ENCODE measurements around the gene S100A1. TPM values are rescaled to one million over a fixed set of nuclear protein-coding genes. Genes with fewer than 3 reads are reported as not detected.
"Not testable (repeated sequence)": the region's sequence is repeated elsewhere in the genome, so short reads cannot be mapped to it uniquely, and the experiment has no call there.

Gene S100A1
- polyA plus RNA-seq, 1 of the 3 experiments (the other 2 are of a cell fraction): 0.18 TPM

- ChIA-PET CTCF (interaction anchor here (1.0 to 3.3 kb wide), 6 partner anchors 9 to 77 kb away, joined by 3 to 18 read pairs (median 4); no protein-coding TSS in a partner anchor), POLR2A (no interaction called here)
- Histone ChIP-seq H3K27me3 (ENCODE audit: insufficient read depth) (no peaks in the 10 kb centered on the region), H3K4me3 (ENCODE audit: low read depth in 2 of 2, low read length in 1 of 2) (no peak overlapping the region), H3K9ac (no peak overlapping the region), H4K20me1 (ENCODE audit: insufficient read depth) (no peaks in the 10 kb centered on the region), H3F3A (replicated peaks; ENCODE audit: insufficient read depth) (peaks cover 2% of the 10 kb centered on the region), H3K79me2 (ENCODE audit: insufficient read depth) (no peaks in the 10 kb centered on the region), H3K4me1 (ENCODE audit: control insufficient read depth in 1 of 2, insufficient read depth in 2 of 2, low read depth in 1 of 2, low read length in 1 of 2) (peaks cover 0 to 3% of the 10 kb centered on the region in 2 experiments; a peak in 2 of 4 replicates), H3K9me3 (no peaks in the 10 kb centered on the region), H3K27ac (ENCODE audit: low read depth in 2 of 2, low read length in 1 of 2) (no peak overlapping the region), H2AFZ (ENCODE audit: low read depth) (peak overlapping the region; percentile 42; the same call in 1 of the 2 replicates), H3K36me3 (replicated peaks in 1 of 2; ENCODE audit: control insufficient read depth in 1 of 2, insufficient read depth in 2 of 2, low read length in 1 of 2) (no peaks in the 10 kb centered on the region), H3K4me2 (no peak overlapping the region), H3K9me2 (no peaks in the 10 kb centered on the region)
- WGBS (ENCODE audit: low lambda C conversion rate): 59% methylated on average over 5 of the region's 5 CpGs
- DNase-seq: peak; percentile 60
- 0 out of 2 replicates have a peak, but pooled peaks have one; percentile 23 for TF ChIP-seq GATA2 (CRISPR knock-in tag; IDR thresholded peaks at IDR 0.05)
- no peak for TF ChIP-seq EP300 (IDR thresholded peaks at IDR 0.05; ENCODE audit: borderline replicate concordance in 1 of 2, low read depth in 1 of 2, low read length in 1 of 2)
- TF ChIP-seq TEAD4 (IDR thresholded peaks at IDR 0.05; ENCODE audit: borderline replicate concordance, insufficient read depth): no peak
Measured at GRCh38 chr1:153587314-153587713, 40.9 kb upstream of the S100A1 start.

- H3K9me3 ChIP-seq; H3K4me1 ChIP-seq (ENCODE audit: control insufficient read depth in 1 of 2, insufficient read depth in 2 of 2, low read depth in 1 of 2, low read length in 1 of 2); H3K4me3 ChIP-seq (ENCODE audit: low read depth in 2 of 2, low read length in 1 of 2); H3K4me2 ChIP-seq; H3K36me3 ChIP-seq (replicated peaks in 1 of 2; ENCODE audit: control insufficient read depth in 1 of 2, insufficient read depth in 2 of 2, low read length in 1 of 2); H3K27me3 ChIP-seq (ENCODE audit: insufficient read depth); DNase-seq; H4K20me1 ChIP-seq (ENCODE audit: insufficient read depth); H3F3A ChIP-seq (replicated peaks; ENCODE audit: insufficient read depth); H3K9me2 ChIP-seq; H3K9ac ChIP-seq; H2AFZ ChIP-seq (ENCODE audit: low read depth); H3K27ac ChIP-seq (ENCODE audit: low read depth in 2 of 2, low read length in 1 of 2); POLR2A ChIA-PET; H3K79me2 ChIP-seq (ENCODE audit: insufficient read depth): not testable (repeated sequence)
- CTCF ChIA-PET: interaction anchor here (1.0 to 3.3 kb wide), 4 partner anchors 8 to 33 kb away, joined by 3 to 18 read pairs (median 4); no protein-coding TSS in a partner anchor
- WGBS (ENCODE audit: low lambda C conversion rate): 91% methylated on average over 10 of the region's 10 CpGs
Measured at GRCh38 chr1:153588033-153588432, 40.2 kb upstream of the S100A1 start.

GRCh38 chr1:153588482-153588881, 39.8 kb upstream of the S100A1 start:
- no peaks in the 10 kb centered on the region for H3K9me3 ChIP-seq
- peaks cover 0 to 3% of the 10 kb centered on the region in 2 experiments; a peak in 2 of 4 replicates for H3K4me1 ChIP-seq (ENCODE audit: control insufficient read depth in 1 of 2, insufficient read depth in 2 of 2, low read depth in 1 of 2, low read length in 1 of 2)
- no peak overlapping the region for H2AFZ ChIP-seq (ENCODE audit: low read depth)
- no peak overlapping the region for H3K9ac ChIP-seq
- 86% methylated on average over 2 of the region's 2 CpGs for WGBS (ENCODE audit: low lambda C conversion rate)
- TF ChIP-seq MEF2A (IDR thresholded peaks at IDR 0.05; ENCODE audit: borderline replicate concordance, low read depth): no peak
- no peak for TF ChIP-seq RFX5 (IDR thresholded peaks at IDR 0.05; ENCODE audit: low read length)
- no peak for TF ChIP-seq TEAD4 (IDR thresholded peaks at IDR 0.05; ENCODE audit: borderline replicate concordance, insufficient read depth)
- TF ChIP-seq FOXJ3 (CRISPR knock-in tag; IDR thresholded peaks at IDR 0.05): no peak
- no peak for TF ChIP-seq TCF12 (IDR thresholded peaks at IDR 0.05)
- no peak for TF ChIP-seq USF1 (IDR thresholded peaks at IDR 0.05; ENCODE audit: borderline replicate concordance, low read depth)
- TF ChIP-seq SIN3A (IDR thresholded peaks at IDR 0.05; ENCODE audit: borderline replicate concordance, low read depth, low read length): no peak
- TF ChIP-seq EZH2phosphoT487 (IDR thresholded peaks at IDR 0.05; ENCODE audit: borderline replicate concordance, low read depth): no peak
- TF ChIP-seq ZBTB33 (IDR thresholded peaks at IDR 0.05; ENCODE audit: borderline replicate concordance, low read depth): no peak
- no peak for TF ChIP-seq USF2 (IDR thresholded peaks at IDR 0.05; ENCODE audit: borderline replicate concordance, low read depth, low read length)
- no peak for TF ChIP-seq ELF1 (IDR thresholded peaks at IDR 0.05)
- TF ChIP-seq MAX (IDR thresholded peaks at IDR 0.05; ENCODE audit: low read depth): no peak
- TF ChIP-seq SMC3 (IDR thresholded peaks at IDR 0.05; ENCODE audit: low read depth, low read length): no peak
- no peaks in the 10 kb centered on the region for H3K9me2 ChIP-seq
- no peaks in the 10 kb centered on the region for H3K27me3 ChIP-seq (ENCODE audit: insufficient read depth)
- no peak overlapping the region for H3K4me2 ChIP-seq
- H3K27ac ChIP-seq (ENCODE audit: low read depth in 2 of 2, low read length in 1 of 2): no peak overlapping the region
- CTCF ChIA-PET: interaction anchor here (1.0 kb wide), 1 partner anchor 16 kb away, joined by 4 read pairs; no protein-coding TSS in a partner anchor
- no peak overlapping the region for H3K4me3 ChIP-seq (ENCODE audit: low read depth in 2 of 2, low read length in 1 of 2)
- no peaks in the 10 kb centered on the region for H3K79me2 ChIP-seq (ENCODE audit: insufficient read depth)
- no peaks in the 10 kb centered on the region for H4K20me1 ChIP-seq (ENCODE audit: insufficient read depth)
- no peak for DNase-seq
- H3F3A ChIP-seq (replicated peaks; ENCODE audit: insufficient read depth): peaks cover 2% of the 10 kb centered on the region
- H3K36me3 ChIP-seq (replicated peaks in 1 of 2; ENCODE audit: control insufficient read depth in 1 of 2, insufficient read depth in 2 of 2, low read length in 1 of 2): no peaks in the 10 kb centered on the region
- POLR2A ChIA-PET: no interaction called here
